Stimulated activated naive CD8-positive, alpha-beta T cell treated with anti-CD3 and anti-CD28 coated beads, Interleukin-15, amount 100 ng/mL, for 72 hours (primary cell): Measurements from ENCODE around the gene EPAS1.

Experiments
- ATAC-seq: fragments of 150-1000 bp; cut with Tn5 transposase; 2 replicates; pipeline ENCODE4 v1.10.0; 2021; ENCODE audit warnings: mild to moderate bottlenecking, moderate library complexity
- DNase-seq, 2 donors: peaks; one replicate each; pipeline ENCODE4 v3.0.0; 2021 to 2022
- H3K27ac Mint-ChIP-seq, 2 donors: one replicate each; pipeline ENCODE4 v1.8.0; 2022; ENCODE audit warnings: mild to moderate bottlenecking in 2 of 2, mixed read lengths in 2 of 2, moderate library complexity in 2 of 2
- H3K27me3 Mint-ChIP-seq: one replicate; pipeline ENCODE4 v1.8.0; 2022; ENCODE audit warnings: mixed read lengths
- H3K4me1 Mint-ChIP-seq: one replicate; pipeline ENCODE4 v1.8.0; 2022; ENCODE audit warnings: mild to moderate bottlenecking, mixed read lengths
- H3K4me3 Mint-ChIP-seq, 2 donors: one replicate each; pipeline ENCODE4 v1.8.0; 2022; ENCODE audit warnings: mild to moderate bottlenecking in 2 of 2, mixed read lengths in 2 of 2, moderate library complexity in 1 of 2
- H3K9me3 Mint-ChIP-seq, 2 donors: one replicate each; pipeline ENCODE4 v1.8.0; 2022; ENCODE audit warnings: mixed read lengths in 2 of 2

Gene EPAS1

DNA sequence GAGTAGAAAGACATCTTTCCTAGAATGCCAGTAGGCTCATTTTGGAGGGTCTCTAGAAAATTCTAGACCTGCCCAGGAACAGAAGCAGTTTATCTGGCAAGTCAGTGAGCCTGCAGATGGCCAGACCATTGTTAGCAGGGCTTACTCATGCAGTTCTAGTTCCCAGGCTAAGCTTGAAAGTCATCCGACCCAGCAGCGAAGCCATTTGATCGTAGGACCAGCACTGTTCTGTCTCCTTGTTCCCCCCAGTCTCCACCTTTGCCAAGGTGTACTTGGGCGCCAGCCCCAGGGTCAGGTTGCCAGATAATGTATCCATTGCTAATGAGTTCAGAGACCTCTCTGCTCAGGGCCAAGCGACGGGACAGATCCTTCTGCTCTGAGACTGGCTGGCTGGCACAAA is 70.1 kb downstream of the EPAS1 start:
- H3K27ac Mint-ChIP-seq = no peak overlapping the region
- H3K27me3 Mint-ChIP-seq = no peaks in the 10 kb centered on the region
- H3K4me3 Mint-ChIP-seq = no peak overlapping the region
- H3K9me3 Mint-ChIP-seq = no peaks in the 10 kb centered on the region
- H3K4me1 Mint-ChIP-seq = peaks cover 23% of the 10 kb centered on the region
- DNase-seq (no peak), ATAC-seq (no peak)

DNA sequence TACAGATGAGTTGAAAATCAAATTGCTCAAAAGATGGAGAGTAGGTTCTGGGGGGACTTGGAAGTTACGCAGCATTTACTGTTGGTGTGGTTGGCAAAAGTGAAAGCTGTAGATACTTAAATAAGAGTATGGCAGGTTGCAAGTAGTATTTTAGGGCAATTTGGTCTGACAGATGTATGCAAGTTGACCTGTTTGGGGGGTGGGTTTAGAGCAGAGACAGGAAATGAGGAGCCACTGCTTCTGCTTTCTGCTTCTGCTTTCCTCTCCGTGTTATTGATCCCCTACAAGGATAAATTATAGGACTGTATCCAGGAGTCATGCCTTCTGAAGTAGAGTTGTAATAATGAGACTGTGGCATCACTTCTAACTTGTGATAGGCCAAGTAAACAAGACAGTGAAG is 71.2 kb downstream of the EPAS1 start:
- Mint-ChIP-seq H3K27me3 (no peaks in the 10 kb centered on the region), H3K9me3 (no peaks in the 10 kb centered on the region), H3K4me3 (no peak overlapping the region), H3K27ac (no peak overlapping the region), H3K4me1 (peaks cover 15% of the 10 kb centered on the region)
- ATAC-seq (no peak), DNase-seq (no peak)

DNA sequence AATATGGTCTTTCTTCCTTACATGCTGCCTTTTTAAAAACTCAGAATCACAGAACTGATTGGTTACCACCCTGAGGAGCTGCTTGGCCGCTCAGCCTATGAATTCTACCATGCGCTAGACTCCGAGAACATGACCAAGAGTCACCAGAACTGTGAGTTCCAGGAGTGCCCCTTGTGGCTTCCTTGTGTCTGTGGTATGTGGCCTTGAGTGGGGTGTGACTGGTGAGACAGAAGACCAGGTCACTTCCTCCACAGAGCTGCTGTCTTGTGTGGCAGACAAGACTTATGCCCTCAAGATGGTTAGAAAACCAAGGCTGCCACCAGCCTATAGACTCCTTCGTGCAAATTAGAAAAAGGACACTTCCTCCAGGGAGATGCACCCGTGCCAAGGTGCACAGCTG is 72.6 kb downstream of the EPAS1 start:
- peaks cover 4% of the 10 kb centered on the region for H3K4me1 Mint-ChIP-seq
- no peaks in the 10 kb centered on the region for H3K27me3 Mint-ChIP-seq
- H3K4me3 Mint-ChIP-seq = no peak overlapping the region
- no peak for DNase-seq
- H3K9me3 Mint-ChIP-seq = no peaks in the 10 kb centered on the region
- no peak overlapping the region for H3K27ac Mint-ChIP-seq
- ATAC-seq = peak; percentile 37

DNA sequence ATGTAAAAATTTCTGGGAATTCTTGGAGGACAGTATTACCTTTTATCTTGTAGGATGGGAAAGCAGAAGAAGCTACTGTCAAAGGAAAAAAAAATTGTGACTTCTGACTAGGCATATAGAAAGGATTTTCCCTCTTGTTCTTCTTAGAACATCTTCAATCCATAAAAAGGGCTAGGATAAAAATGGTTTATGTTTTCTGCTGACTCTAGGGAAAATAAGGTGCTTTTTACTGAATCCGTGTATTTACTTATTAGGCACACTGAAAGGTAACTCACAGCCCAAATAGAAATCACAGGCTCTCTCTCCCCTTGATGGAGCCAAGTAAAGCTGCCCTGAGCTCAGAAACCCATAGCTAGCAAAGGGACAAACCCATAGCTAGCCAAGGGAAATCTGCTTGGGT is 74.6 kb downstream of the EPAS1 start:
- Mint-ChIP-seq H3K27me3 (no peaks in the 10 kb centered on the region), H3K9me3 (no peaks in the 10 kb centered on the region), H3K4me1 (no peaks in the 10 kb centered on the region), H3K27ac (no peak overlapping the region), H3K4me3 (no peak overlapping the region)
- no peak for ATAC-seq
- no peak for DNase-seq

DNA sequence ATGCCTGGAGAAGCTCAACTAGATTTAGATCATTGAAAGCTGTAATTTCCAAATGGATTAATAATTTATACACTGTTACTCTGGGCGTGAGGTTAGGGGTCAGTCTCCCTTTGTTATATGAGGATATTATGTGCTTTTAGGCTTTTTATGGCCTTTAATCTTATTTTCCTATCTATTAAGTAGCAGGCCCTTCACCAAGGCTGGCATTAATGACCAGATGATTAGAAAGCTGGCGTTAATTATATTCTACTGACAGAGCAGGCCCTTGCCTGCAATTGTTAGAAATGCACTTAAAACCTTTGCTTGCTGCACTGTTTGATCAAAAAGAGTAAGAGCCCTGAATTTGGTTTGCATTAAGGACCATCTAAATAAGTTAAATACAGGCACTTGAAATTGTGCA is 75.3 kb downstream of the EPAS1 start:
- Mint-ChIP-seq H3K4me1 (no peaks in the 10 kb centered on the region), H3K27me3 (no peaks in the 10 kb centered on the region), H3K4me3 (no peak overlapping the region), H3K27ac (no peak overlapping the region), H3K9me3 (no peaks in the 10 kb centered on the region)
- ATAC-seq (no peak), DNase-seq (no peak)

DNA sequence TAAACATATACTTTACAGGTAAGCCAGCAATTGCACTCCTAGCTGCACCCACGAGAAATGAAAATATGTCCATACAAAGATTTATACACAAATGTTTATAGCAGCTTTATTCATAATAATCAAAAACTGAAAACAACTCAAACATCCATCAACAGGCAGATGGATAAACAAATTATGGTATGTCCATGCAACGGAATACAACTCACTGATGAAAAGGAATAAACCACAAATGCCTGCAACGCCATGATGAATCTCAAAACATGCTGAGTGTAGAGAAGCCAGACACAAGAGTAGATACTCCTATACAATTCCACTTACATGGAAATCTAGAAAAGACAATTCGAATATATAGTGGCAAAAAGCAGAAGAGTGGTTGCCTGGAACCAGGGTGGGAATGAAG is 76.0 kb downstream of the EPAS1 start:
- Mint-ChIP-seq H3K9me3 (no peaks in the 10 kb centered on the region), H3K27me3 (no peaks in the 10 kb centered on the region), H3K27ac (no peak overlapping the region), H3K4me1 (no peaks in the 10 kb centered on the region), H3K4me3 (no peak overlapping the region)
- DNase-seq (no peak), ATAC-seq (no peak)

- no peaks in the 10 kb centered on the region for H3K9me3 Mint-ChIP-seq
- H3K4me3 Mint-ChIP-seq = no peak overlapping the region
- ATAC-seq = no peak
- no peak for DNase-seq
- H3K4me1 Mint-ChIP-seq = no peaks in the 10 kb centered on the region
- H3K27ac Mint-ChIP-seq = no peak overlapping the region
- no peaks in the 10 kb centered on the region for H3K27me3 Mint-ChIP-seq
These were observed 78.4 kb downstream of the EPAS1 start for GRCh38 chr2:46375566-46376125.

DNA sequence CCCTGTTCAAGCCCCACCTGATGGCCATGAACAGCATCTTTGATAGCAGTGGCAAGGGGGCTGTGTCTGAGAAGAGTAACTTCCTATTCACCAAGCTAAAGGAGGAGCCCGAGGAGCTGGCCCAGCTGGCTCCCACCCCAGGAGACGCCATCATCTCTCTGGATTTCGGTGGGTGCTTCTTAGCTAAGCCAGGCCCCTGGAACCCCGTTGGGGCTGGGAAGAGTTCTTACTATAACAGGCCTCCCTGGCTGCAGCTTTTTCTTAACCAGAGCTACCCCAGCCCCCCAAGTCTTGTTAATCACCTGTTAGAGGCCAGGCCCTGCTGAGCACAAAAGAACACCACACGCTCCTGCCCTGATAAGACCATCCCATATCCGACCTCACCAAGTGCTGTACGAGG is 79.4 kb downstream of the EPAS1 start:
- H3K4me1 Mint-ChIP-seq = no peaks in the 10 kb centered on the region
- no peak for DNase-seq
- H3K27ac Mint-ChIP-seq = no peak overlapping the region
- H3K9me3 Mint-ChIP-seq = no peaks in the 10 kb centered on the region
- no peak for ATAC-seq
- no peak overlapping the region for H3K4me3 Mint-ChIP-seq
- no peaks in the 10 kb centered on the region for H3K27me3 Mint-ChIP-seq

DNA sequence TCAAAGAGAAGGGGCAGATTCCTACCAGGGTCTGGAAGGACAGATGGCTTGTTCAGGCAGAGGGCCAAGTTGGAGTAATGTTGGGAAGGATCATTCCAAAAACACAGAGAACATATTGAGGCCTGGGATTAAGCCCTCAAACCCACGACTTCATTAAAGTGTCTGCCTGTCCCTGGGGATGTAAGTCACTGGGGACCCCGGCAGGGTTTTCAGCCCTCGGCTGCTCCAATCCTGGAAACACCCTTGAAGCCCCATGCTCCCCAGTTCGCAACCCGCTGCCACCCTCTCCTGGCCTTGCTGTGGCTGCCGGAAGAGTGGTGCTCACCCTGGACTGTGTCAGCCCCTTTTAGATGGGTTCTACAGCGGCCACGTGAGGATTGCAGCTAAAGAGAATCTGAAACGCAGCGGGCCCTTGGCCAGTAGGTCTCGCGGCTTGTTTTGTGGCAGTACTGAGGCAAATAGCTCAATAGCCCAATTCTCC is 79.9 kb downstream of the EPAS1 start:
- Mint-ChIP-seq H3K27me3 (no peaks in the 10 kb centered on the region), H3K4me1 (no peaks in the 10 kb centered on the region)

GRCh38 chr2:46377666-46378560 is 80.7 kb downstream of the EPAS1 start:
- no peaks in the 10 kb centered on the region for H3K9me3 Mint-ChIP-seq
- no peaks in the 10 kb centered on the region for H3K27me3 Mint-ChIP-seq
- ATAC-seq (no peak), DNase-seq (no peak)
- no peak overlapping the region for H3K4me3 Mint-ChIP-seq
- H3K4me1 Mint-ChIP-seq = no peaks in the 10 kb centered on the region
- H3K27ac Mint-ChIP-seq = peak overlapping the region in 1 of 2 donors; percentile 20

More for the DNA sequence above, 79.9 kb downstream of the EPAS1 start:
- Mint-ChIP-seq H3K4me3 (no peak overlapping the region), H3K9me3 (no peaks in the 10 kb centered on the region), H3K27ac (no peak overlapping the region)
- DNase-seq = no peak
- no peak for ATAC-seq

DNA sequence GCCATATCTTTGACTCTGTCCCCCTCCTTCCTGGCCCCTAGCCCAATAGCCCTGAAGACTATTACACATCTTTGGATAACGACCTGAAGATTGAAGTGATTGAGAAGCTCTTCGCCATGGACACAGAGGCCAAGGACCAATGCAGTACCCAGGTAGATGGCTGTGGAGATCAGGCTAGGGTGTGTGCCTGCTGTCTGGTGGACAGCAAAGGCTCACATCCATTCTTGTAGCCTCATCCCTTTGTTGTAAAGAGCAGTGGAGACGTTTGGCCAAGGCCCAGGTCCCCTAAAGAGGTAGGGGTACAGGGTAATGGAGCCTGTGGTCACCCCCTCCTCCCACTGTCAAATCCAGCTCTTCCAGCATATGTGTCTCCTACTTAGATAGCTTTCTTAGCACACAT is 81.4 kb downstream of the EPAS1 start:
- no peak for ATAC-seq
- DNase-seq = no peak
- H3K4me1 Mint-ChIP-seq = no peaks in the 10 kb centered on the region
- peak overlapping the region in 1 of 2 donors; percentile 38 for H3K27ac Mint-ChIP-seq
- H3K27me3 Mint-ChIP-seq = no peaks in the 10 kb centered on the region
- no peaks in the 10 kb centered on the region for H3K9me3 Mint-ChIP-seq
- H3K4me3 Mint-ChIP-seq = no peak overlapping the region

DNA sequence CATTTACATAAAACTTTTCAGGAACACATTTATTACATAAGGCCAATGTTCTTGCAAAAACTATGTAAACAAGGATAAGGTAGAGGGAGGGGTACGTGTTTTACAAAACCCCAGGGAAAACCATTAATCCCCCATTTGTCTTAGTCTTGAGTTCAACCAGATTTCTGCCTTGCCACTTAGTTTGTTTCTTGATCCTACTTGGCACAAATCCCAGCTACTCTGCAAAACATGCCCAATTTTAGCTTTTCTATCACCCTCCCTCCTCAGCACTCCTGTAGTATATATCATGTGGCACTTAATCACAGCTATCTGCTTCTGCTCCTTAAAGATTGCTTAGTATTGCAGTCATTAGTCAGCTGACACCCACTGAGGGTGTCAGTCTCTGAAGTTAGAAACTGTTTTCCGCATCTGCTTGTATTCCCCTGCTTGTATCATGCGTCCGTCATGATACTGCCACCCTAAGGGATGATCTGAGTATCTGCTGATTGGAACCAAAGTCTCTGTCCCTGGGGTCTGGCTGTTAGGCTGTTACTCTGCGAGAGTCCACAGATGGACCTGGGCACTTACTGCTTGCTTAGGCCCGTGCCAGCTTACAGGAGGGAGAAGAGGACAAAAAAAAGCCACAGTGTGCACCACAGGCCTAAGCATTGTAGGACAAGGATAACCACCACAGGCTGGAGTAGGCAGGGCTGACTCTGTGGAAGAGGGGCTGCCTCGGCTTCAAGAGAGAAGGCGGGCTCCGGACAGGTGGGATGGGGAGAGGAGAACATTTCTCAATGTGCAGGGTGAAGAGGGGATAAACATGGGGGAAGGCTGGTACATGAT is 82.2 kb downstream of the EPAS1 start:
- ATAC-seq = no peak
- Mint-ChIP-seq H3K4me1 (no peaks in the 10 kb centered on the region), H3K27ac (no peak overlapping the region), H3K27me3 (no peaks in the 10 kb centered on the region), H3K4me3 (no peak overlapping the region), H3K9me3 (no peaks in the 10 kb centered on the region)
- DNase-seq = no peak

DNA sequence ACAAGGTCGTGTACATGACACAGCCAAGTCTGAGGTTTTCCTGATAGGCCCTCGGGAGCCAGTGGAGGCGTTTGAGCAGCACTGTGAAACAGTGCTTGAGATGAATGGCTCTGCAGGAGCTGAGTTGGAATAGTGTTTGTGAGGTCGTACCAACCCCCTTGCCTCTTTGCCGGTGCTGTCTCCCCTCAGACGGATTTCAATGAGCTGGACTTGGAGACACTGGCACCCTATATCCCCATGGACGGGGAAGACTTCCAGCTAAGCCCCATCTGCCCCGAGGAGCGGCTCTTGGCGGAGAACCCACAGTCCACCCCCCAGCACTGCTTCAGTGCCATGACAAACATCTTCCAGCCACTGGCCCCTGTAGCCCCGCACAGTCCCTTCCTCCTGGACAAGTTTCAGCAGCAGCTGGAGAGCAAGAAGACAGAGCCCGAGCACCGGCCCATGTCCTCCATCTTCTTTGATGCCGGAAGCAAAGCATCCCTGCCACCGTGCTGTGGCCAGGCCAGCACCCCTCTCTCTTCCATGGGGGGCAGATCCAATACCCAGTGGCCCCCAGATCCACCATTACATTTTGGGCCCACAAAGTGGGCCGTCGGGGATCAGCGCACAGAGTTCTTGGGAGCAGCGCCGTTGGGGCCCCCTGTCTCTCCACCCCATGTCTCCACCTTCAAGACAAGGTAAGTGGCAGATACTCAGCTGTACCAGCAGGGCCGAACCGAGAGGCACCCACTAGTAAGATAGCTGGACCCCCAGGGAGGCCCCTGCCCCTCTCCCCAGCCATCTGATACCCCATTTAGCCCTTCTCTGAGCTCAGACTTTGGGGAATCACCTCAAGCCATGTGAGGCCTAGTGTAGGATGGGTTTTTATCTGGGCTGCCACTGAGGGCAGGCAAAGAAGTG is 83.1 kb downstream of the EPAS1 start:
- H3K4me1 Mint-ChIP-seq = no peaks in the 10 kb centered on the region
- no peaks in the 10 kb centered on the region for H3K9me3 Mint-ChIP-seq
- no peak for DNase-seq
- H3K27ac Mint-ChIP-seq = no peak overlapping the region
- no peak overlapping the region for H3K4me3 Mint-ChIP-seq
- no peaks in the 10 kb centered on the region for H3K27me3 Mint-ChIP-seq
- ATAC-seq = no peak

GRCh38 chr2:46381263-46381849 is 84.1 kb downstream of the EPAS1 start:
- Mint-ChIP-seq H3K27me3 (no peaks in the 10 kb centered on the region), H3K9me3 (no peaks in the 10 kb centered on the region), H3K27ac (no peak overlapping the region), H3K4me1 (no peaks in the 10 kb centered on the region), H3K4me3 (no peak overlapping the region)
- no peak for ATAC-seq
- DNase-seq = no peak

DNA sequence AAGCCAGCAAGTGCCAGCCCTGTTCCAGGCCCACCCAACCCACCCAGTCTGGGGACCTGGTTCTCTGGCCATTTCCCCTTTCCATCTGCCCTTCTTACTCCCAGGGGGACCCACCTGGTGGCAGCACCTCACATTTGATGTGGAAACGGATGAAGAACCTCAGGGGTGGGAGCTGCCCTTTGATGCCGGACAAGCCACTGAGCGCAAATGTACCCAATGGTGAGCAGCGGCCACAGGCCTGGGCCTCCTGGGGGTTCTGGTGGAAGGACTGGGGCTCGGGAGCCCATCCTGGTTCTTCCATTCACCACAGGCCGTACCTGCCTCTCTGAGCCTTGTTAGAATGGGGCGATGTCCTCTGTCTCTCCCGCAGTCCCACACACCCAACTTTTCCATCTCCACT is 84.7 kb downstream of the EPAS1 start:
- ATAC-seq (no peak), DNase-seq (no peak)
- Mint-ChIP-seq H3K27ac (no peak overlapping the region), H3K4me3 (no peak overlapping the region), H3K4me1 (no peaks in the 10 kb centered on the region), H3K9me3 (no peaks in the 10 kb centered on the region), H3K27me3 (no peaks in the 10 kb centered on the region)
